ENCODE results near the gene PIWIL1. TPM values are rescaled to one million over a fixed set of nuclear protein-coding genes. Genes with fewer than 3 reads are reported as not detected.

Gene PIWIL1
- total RNA-seq, 2 experiments from 2014 or later: not detected

DNA sequence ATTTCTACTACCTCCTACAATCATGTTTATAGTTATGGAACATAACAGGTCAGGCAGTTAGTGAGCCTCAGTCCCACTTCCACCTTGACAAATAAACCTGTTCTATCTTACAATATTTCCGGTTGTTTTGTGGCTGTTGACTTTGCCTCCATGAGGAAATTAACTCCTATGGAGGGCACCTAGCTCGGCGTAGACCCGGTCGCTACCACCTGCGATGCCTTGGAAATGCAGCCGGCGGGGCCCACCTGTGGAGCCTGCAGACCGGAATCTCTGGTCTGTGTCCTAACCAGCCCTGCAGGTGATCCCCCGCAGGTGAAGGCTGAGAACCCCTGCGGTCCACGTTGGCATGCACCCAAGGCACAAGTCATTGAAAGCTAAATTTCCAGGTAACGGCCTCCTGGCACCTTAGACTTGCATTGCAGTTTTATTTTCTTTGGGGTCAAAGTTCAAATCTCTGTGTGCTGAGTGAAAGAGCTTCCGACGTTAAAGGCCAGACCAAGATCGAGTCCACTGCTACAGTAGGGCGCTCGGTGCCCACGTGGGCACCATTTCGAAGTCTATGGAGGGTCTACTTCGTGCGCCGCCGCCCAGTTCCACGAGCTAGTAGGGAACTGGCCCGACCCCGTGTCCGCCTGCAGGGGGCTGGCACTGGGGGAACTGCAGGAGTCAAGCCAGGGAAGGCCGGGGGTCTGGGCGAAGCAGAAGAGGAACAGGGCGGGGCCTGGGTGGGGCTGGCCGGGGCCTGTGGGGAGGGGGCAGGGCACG, 782 bp upstream of the PIWIL1 start:
- ATAC-seq (ENCODE audit: poor library complexity): no peak
- ChIA-PET CTCF (no interaction called here), POLR2A (interaction anchor here (0.6 kb wide), 1 partner anchor 62 kb away, joined by 3 read pairs; no protein-coding TSS in a partner anchor)
- no peaks in the 10 kb centered on the region for H3K4me1 Mint-ChIP-seq (ENCODE audit: low read depth)
- Histone ChIP-seq H3K4me1 (ENCODE audit: insufficient read depth, low read length) (no peaks in the 10 kb centered on the region), H3K36me3 (ENCODE audit: insufficient read depth, low read length) (no peaks in the 10 kb centered on the region), H3K9me3 (ENCODE audit: control insufficient read depth in 1 of 2, insufficient read depth in 1 of 2, low read length in 2 of 2) (peaks cover 0 to 4% of the 10 kb centered on the region in 2 experiments), H3K4me3 (ENCODE audit: low read length) (no peak overlapping the region), H3K27ac (ENCODE audit: low read depth in 1 of 2, low read length in 2 of 2) (no peak overlapping the region), H3K27me3 (ENCODE audit: control insufficient read depth in 1 of 2, insufficient read depth in 2 of 2, low read length in 2 of 2) (peaks cover 4 to 14% of the 10 kb centered on the region in 2 experiments)
- no peak overlapping the region for H3K27ac Mint-ChIP-seq
- intact Hi-C loops (cut with DNase I, micrococcal nuclease): no loop called here
- peaks cover 62% of the 10 kb centered on the region for H3K27me3 Mint-ChIP-seq
- H3K9me3 Mint-ChIP-seq: no peaks in the 10 kb centered on the region
- DNase-seq: peak in 1 of 14 experiments; percentile 18
- no peaks in the 10 kb centered on the region for H3K36me3 Mint-ChIP-seq (ENCODE audit: low read depth)
- no peak overlapping the region for H3K4me3 Mint-ChIP-seq
- TF ChIP-seq, protein P1, sequence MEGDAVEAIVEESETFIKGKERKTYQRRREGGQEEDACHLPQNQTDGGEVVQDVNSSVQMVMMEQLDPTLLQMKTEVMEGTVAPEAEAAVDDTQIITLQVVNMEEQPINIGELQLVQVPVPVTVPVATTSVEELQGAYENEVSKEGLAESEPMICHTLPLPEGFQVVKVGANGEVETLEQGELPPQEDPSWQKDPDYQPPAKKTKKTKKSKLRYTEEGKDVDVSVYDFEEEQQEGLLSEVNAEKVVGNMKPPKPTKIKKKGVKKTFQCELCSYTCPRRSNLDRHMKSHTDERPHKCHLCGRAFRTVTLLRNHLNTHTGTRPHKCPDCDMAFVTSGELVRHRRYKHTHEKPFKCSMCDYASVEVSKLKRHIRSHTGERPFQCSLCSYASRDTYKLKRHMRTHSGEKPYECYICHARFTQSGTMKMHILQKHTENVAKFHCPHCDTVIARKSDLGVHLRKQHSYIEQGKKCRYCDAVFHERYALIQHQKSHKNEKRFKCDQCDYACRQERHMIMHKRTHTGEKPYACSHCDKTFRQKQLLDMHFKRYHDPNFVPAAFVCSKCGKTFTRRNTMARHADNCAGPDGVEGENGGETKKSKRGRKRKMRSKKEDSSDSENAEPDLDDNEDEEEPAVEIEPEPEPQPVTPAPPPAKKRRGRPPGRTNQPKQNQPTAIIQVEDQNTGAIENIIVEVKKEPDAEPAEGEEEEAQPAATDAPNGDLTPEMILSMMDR (IDR thresholded peaks at IDR 0.05): no peak

- no peaks in the 10 kb centered on the region for H3K36me3 ChIP-seq (ENCODE audit: insufficient read depth, low read length)
- POLR2A ChIA-PET: no interaction called here
- H3K4me3 ChIP-seq (ENCODE audit: low read length): no peak overlapping the region
- H3K27ac ChIP-seq (ENCODE audit: low read depth in 1 of 2, low read length in 2 of 2): no peak overlapping the region
- TF ChIP-seq, protein P1 (IDR thresholded peaks at IDR 0.05): no peak
- DNase-seq (no peak), ATAC-seq (ENCODE audit: poor library complexity) (no peak)
- intact Hi-C loops (cut with DNase I, micrococcal nuclease): no loop called here
- Mint-ChIP-seq H3K4me3 (no peak overlapping the region), H3K4me1 (ENCODE audit: low read depth) (no peaks in the 10 kb centered on the region), H3K27ac (no peak overlapping the region), H3K36me3 (ENCODE audit: low read depth) (no peaks in the 10 kb centered on the region), H3K27me3 (peaks cover 48% of the 10 kb centered on the region), H3K9me3 (no peaks in the 10 kb centered on the region)
- H3K27me3 ChIP-seq (ENCODE audit: control insufficient read depth in 1 of 2, insufficient read depth in 2 of 2, low read length in 2 of 2): peaks cover 4 to 14% of the 10 kb centered on the region in 2 experiments
- H3K4me1 ChIP-seq (ENCODE audit: insufficient read depth, low read length): no peaks in the 10 kb centered on the region
- CTCF ChIA-PET: no interaction called here
- peaks cover 0 to 4% of the 10 kb centered on the region in 2 experiments for H3K9me3 ChIP-seq (ENCODE audit: control insufficient read depth in 1 of 2, insufficient read depth in 1 of 2, low read length in 2 of 2)
Measured at GRCh38 chr12:130338794-130339601, 1.3 kb downstream of the PIWIL1 start.

DNA sequence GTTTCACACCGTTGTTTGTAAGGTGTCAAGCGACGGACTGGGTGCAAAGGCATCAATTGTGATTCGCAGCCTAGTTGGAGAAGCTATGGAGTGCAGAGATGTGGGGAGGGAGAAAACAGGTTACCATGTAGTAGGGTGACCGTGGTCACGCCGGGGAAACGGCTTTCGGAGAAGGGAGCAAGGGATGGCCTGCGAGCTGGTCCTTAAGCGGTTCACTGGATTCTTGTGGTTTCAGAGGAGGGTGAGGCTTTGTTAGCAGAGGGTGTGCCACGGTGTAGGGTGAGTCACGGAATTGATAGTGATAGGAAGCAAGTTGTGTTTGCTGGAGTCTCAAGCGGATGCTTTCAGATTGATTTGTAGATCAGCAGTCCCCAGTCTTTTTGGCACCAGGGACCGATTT, 2.3 kb downstream of the PIWIL1 start:
- Mint-ChIP-seq H3K9me3 (no peaks in the 10 kb centered on the region), H3K27ac (no peak overlapping the region), H3K36me3 (ENCODE audit: low read depth) (no peaks in the 10 kb centered on the region), H3K4me1 (ENCODE audit: low read depth) (no peaks in the 10 kb centered on the region), H3K4me3 (no peak overlapping the region), H3K27me3 (peaks cover 38% of the 10 kb centered on the region)
- Histone ChIP-seq H3K27me3 (ENCODE audit: control insufficient read depth in 1 of 2, insufficient read depth in 2 of 2, low read length in 2 of 2) (peaks cover 4 to 14% of the 10 kb centered on the region in 2 experiments), H3K27ac (ENCODE audit: low read depth in 1 of 2, low read length in 2 of 2) (no peak overlapping the region), H3K9me3 (ENCODE audit: control insufficient read depth in 1 of 2, insufficient read depth in 1 of 2, low read length in 2 of 2) (peaks cover 0 to 4% of the 10 kb centered on the region in 2 experiments), H3K36me3 (ENCODE audit: insufficient read depth, low read length) (no peaks in the 10 kb centered on the region), H3K4me1 (ENCODE audit: insufficient read depth, low read length) (no peaks in the 10 kb centered on the region), H3K4me3 (ENCODE audit: low read length) (no peak overlapping the region)
- CTCF ChIA-PET: no interaction called here
- intact Hi-C loops (cut with DNase I, micrococcal nuclease): no loop called here
- ATAC-seq (ENCODE audit: poor library complexity) (no peak), DNase-seq (no peak)
- TF ChIP-seq, protein P1 (IDR thresholded peaks at IDR 0.05): no peak
- POLR2A ChIA-PET: no interaction called here
